ENCODE data around the gene AOPEP.

Gene AOPEP

GRCh38 chr9:94794476-94795167, 68.1 kb downstream of the AOPEP start:
- no peak for DNase-seq (ENCODE audit: low spot score)

GRCh38 chr9:94796687-94797086, 70.2 kb downstream of the AOPEP start:
- DNase-seq (ENCODE audit: low spot score), result no peak

- no peak for DNase-seq (ENCODE audit: low spot score)
These were observed 71.7 kb downstream of the AOPEP start for GRCh38 chr9:94798201-94798600.

- DNase-seq (ENCODE audit: low spot score), result no peak
These were observed 72.2 kb downstream of the AOPEP start for GRCh38 chr9:94798708-94799107.

- no peak for DNase-seq (ENCODE audit: low spot score)
These were observed 73.2 kb downstream of the AOPEP start for GRCh38 chr9:94799578-94800264.

- no peak for DNase-seq (ENCODE audit: low spot score)
These were observed 74.1 kb downstream of the AOPEP start for GRCh38 chr9:94800424-94801117.

- no peak for DNase-seq (ENCODE audit: low spot score)
These were observed 74.7 kb downstream of the AOPEP start for GRCh38 chr9:94801234-94801633.

GRCh38 chr9:94801681-94802080, 75.2 kb downstream of the AOPEP start:
- DNase-seq (ENCODE audit: low spot score), result no peak

- no peak for DNase-seq (ENCODE audit: low spot score)
These were observed 75.8 kb downstream of the AOPEP start for GRCh38 chr9:94802251-94802650.

GRCh38 chr9:94802793-94803192, 76.3 kb downstream of the AOPEP start:
- no peak for DNase-seq (ENCODE audit: low spot score)

- no peak for DNase-seq (ENCODE audit: low spot score)
These were observed 77.8 kb downstream of the AOPEP start for GRCh38 chr9:94804316-94804715.

GRCh38 chr9:94805051-94805489, 78.6 kb downstream of the AOPEP start:
- no peak for DNase-seq (ENCODE audit: low spot score)

- DNase-seq (ENCODE audit: low spot score), result no peak
These were observed 79.1 kb downstream of the AOPEP start for GRCh38 chr9:94805585-94805984.

- DNase-seq (ENCODE audit: low spot score), result no peak
These were observed 79.9 kb downstream of the AOPEP start for GRCh38 chr9:94806307-94806893.

GRCh38 chr9:94807556-94807955, 81.1 kb downstream of the AOPEP start:
- DNase-seq (ENCODE audit: low spot score), result no peak

- DNase-seq (ENCODE audit: low spot score), result no peak
These were observed 82.6 kb downstream of the AOPEP start for GRCh38 chr9:94808926-94809700.

GRCh38 chr9:94809778-94810177, 83.3 kb downstream of the AOPEP start:
- DNase-seq (ENCODE audit: low spot score), result no peak

GRCh38 chr9:94811074-94811473, 84.6 kb downstream of the AOPEP start:
- DNase-seq (ENCODE audit: low spot score), result no peak

GRCh38 chr9:94812343-94812742, 85.8 kb downstream of the AOPEP start:
- DNase-seq (ENCODE audit: low spot score), result no peak

GRCh38 chr9:94813379-94813778, 86.9 kb downstream of the AOPEP start:
- no peak for DNase-seq (ENCODE audit: low spot score)

- no peak for DNase-seq (ENCODE audit: low spot score)
These were observed 91.0 kb downstream of the AOPEP start for GRCh38 chr9:94817291-94818177.

All from germinal center (tissue), 1 donor.